ENCODE results near the gene GAD2.

GRCh38 chr10:26242706-26243350 lies 26.3 kb downstream of the GAD2 start:
- TF ChIP-seq CTCF (IDR thresholded peaks at IDR 0.05): no peak
- no peak for TF ChIP-seq POLR2A (IDR thresholded peaks at IDR 0.05)
